GM12891 (cell line): ENCODE data around the gene IL13RA1.

Experiments
- POLR2A ChIP-seq: IDR thresholded peaks from 2 replicates; pipeline ENCODE4 v1.6.1; 2011; ENCODE audit warnings: low read depth, low read length, control low read depth
- POLR2AphosphoS5 ChIP-seq: IDR thresholded peaks from 2 replicates; pipeline ENCODE4 v1.6.1; 2011; ENCODE audit warnings: low read depth, low read length, control low read depth
- TAF1 ChIP-seq: IDR thresholded peaks from 2 replicates; pipeline ENCODE4 v1.6.1; 2011; ENCODE audit warnings: low read depth, low read length, control low read depth

DNA sequence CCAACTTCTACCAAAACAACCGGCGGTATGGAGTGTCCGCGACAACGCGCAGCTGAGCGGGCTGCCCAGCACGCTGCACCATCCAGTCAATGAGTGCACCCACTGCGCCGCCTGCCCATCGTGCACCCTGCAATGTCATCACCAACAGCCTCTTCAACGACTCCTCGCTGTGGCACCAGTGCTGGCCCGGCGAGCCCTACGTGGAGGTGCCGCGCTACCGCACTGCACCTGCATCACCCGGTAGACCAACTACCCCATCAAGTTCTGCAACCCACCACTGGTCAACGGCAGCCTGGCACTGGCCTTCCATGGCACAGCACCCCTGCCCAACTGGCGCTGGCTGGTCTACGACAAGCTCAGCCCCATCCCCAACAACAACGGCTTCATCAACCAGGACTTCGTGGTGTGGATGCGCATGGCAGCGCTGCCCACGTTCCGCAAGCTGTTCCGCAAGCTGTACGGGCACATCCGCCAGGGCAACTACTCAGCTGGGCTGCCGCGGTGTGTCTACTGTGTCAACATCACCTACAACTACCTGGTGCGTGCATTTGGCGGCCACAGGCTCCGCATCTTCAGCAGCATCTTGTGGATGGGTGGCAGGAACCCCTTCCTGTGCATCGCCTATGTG is 42.8 kb downstream of the IL13RA1 start:
- no peak for TF ChIP-seq POLR2A
- TF ChIP-seq POLR2AphosphoS5: no peak
- no peak for TF ChIP-seq TAF1
